Measurements from ENCODE around the gene OBSCN. TPM values are rescaled to one million over a fixed set of nuclear protein-coding genes. Genes with fewer than 3 reads are reported as not detected.

Gene OBSCN
- total RNA-seq, 1 donor from 2014 or later: 17.5 TPM

- Mint-ChIP-seq H3K27me3 (ENCODE audit: low read depth, unreplicated experiment) (peaks cover 13% of the 10 kb centered on the region), H3K36me3 (ENCODE audit: low read depth, unreplicated experiment) (peaks cover 5% of the 10 kb centered on the region), H3K9me3 (ENCODE audit: unreplicated experiment) (no peaks in the 10 kb centered on the region), H3K4me1 (ENCODE audit: low read depth, unreplicated experiment) (no peaks in the 10 kb centered on the region), H3K27ac (ENCODE audit: unreplicated experiment) (no peak overlapping the region), H3K4me3 (ENCODE audit: unreplicated experiment) (no peak overlapping the region)
- Histone ChIP-seq H3K9me3 (ENCODE audit: insufficient read depth, low read depth, low read length) (peaks cover 4% of the 10 kb centered on the region), H2AFZ (ENCODE audit: low read depth, low read length) (no peak overlapping the region), H3K9ac (ENCODE audit: low read length) (no peak overlapping the region), H3K79me2 (ENCODE audit: insufficient read depth, low read length) (no peaks in the 10 kb centered on the region), H3K27ac (ENCODE audit: low read depth, low read length) (no peak overlapping the region), H3K4me3 (ENCODE audit: insufficient read depth, low read depth, low read length) (no peak overlapping the region), H4K20me1 (ENCODE audit: insufficient read depth, low read length) (no peaks in the 10 kb centered on the region), H3K27me3 (ENCODE audit: insufficient read depth, low read length) (no peaks in the 10 kb centered on the region), H3K4me2 (ENCODE audit: low read length) (no peak overlapping the region), H3K36me3 (ENCODE audit: insufficient read depth, low read length) (no peaks in the 10 kb centered on the region), H3K4me1 (ENCODE audit: insufficient read depth, low read length) (no peaks in the 10 kb centered on the region)
- no peak for DNase-seq (ENCODE audit: low read depth)
- FAIRE-seq: no peak
- no peak for TF ChIP-seq CTCF (IDR thresholded peaks at IDR 0.05; ENCODE audit: insufficient read depth, low read depth, low read length)
- no peak for TF ChIP-seq EZH2 (IDR thresholded peaks at IDR 0.05; ENCODE audit: insufficient read depth, low read length)
Measured at GRCh38 chr1:228359613-228360532, 152.0 kb downstream of the OBSCN start.

GRCh38 chr1:228360533-228361313 is 152.9 kb downstream of the OBSCN start:
- TF ChIP-seq CTCF (IDR thresholded peaks at IDR 0.05; ENCODE audit: insufficient read depth, low read depth, low read length) (no peak), EZH2 (IDR thresholded peaks at IDR 0.05; ENCODE audit: insufficient read depth, low read length) (no peak)
- no peak overlapping the region for H3K27ac ChIP-seq (ENCODE audit: low read depth, low read length)
- Mint-ChIP-seq H3K4me3 (ENCODE audit: unreplicated experiment) (no peak overlapping the region), H3K9me3 (ENCODE audit: unreplicated experiment) (no peaks in the 10 kb centered on the region), H3K36me3 (ENCODE audit: low read depth, unreplicated experiment) (peaks cover 5% of the 10 kb centered on the region), H3K27ac (ENCODE audit: unreplicated experiment) (no peak overlapping the region), H3K27me3 (ENCODE audit: low read depth, unreplicated experiment) (peaks cover 13% of the 10 kb centered on the region), H3K4me1 (ENCODE audit: low read depth, unreplicated experiment) (no peaks in the 10 kb centered on the region)
- H2AFZ ChIP-seq (ENCODE audit: low read depth, low read length): no peak overlapping the region
- DNase-seq (ENCODE audit: low read depth) (no peak), FAIRE-seq (no peak)
- H4K20me1 ChIP-seq (ENCODE audit: insufficient read depth, low read length): no peaks in the 10 kb centered on the region
- no peaks in the 10 kb centered on the region for H3K27me3 ChIP-seq (ENCODE audit: insufficient read depth, low read length)
- no peak overlapping the region for H3K4me3 ChIP-seq (ENCODE audit: insufficient read depth, low read depth, low read length)
- H3K79me2 ChIP-seq (ENCODE audit: insufficient read depth, low read length): no peaks in the 10 kb centered on the region
- no peak overlapping the region for H3K4me2 ChIP-seq (ENCODE audit: low read length)
- H3K4me1 ChIP-seq (ENCODE audit: insufficient read depth, low read length): no peaks in the 10 kb centered on the region
- H3K9me3 ChIP-seq (ENCODE audit: insufficient read depth, low read depth, low read length): peaks cover 4% of the 10 kb centered on the region
- H3K36me3 ChIP-seq (ENCODE audit: insufficient read depth, low read length): no peaks in the 10 kb centered on the region
- no peak overlapping the region for H3K9ac ChIP-seq (ENCODE audit: low read length)
